H1 (cell line): ENCODE measurements around the gene PARS2. TPM values are rescaled to one million over a fixed set of nuclear protein-coding genes. Genes with fewer than 3 reads are reported as not detected.

Source experiments
- CTCF ChIA-PET: fragments of 300-600 bp; sonication (Branson Sonifier 250); formaldehyde crosslinking; loops from one replicate; lab custom pipeline; 2021; ENCODE audit not compliant: partially characterized antibody; lab: Charles Lee
- POLR2A ChIA-PET: fragments of 300-600 bp; sonication (Branson Sonifier 250); formaldehyde crosslinking; loops from one replicate; lab custom pipeline; 2021; ENCODE audit warnings: inconsistent platforms; ENCODE audit not compliant: partially characterized antibody; lab: Charles Lee
- DNase-seq, 2 experiments: peaks; one replicate each; pipeline versions ENCODE4 v3.0.0 to v3.0.0-alpha.2; 2010 to 2022; ENCODE audit warnings: low spot score in 2 of 2, low read depth in 1 of 2, mixed read lengths in 1 of 2
- FAIRE-seq: peaks from 2 replicates; lab custom pipeline; 2011; peaks lifted over from hg19 to GRCh38; lab: Jason Lieb, UNC
- H2AFZ ChIP-seq: 2 replicates; pipeline ENCODE4 v1.8.1; 2012; ENCODE audit warnings: low read length, inconsistent platforms
- H2AK5ac ChIP-seq: 2 replicates; pipeline ENCODE4 v1.6.1; 2013; ENCODE audit warnings: low read depth, low read length
- H2BK120ac ChIP-seq: replicated peaks from 2 replicates; pipeline ENCODE3; 2013; ENCODE audit warnings: low read depth, low read length, inconsistent platforms
- H2BK12ac ChIP-seq: 2 replicates; pipeline ENCODE4 v1.6.1; 2013; ENCODE audit warnings: low read depth, low read length
- H2BK15ac ChIP-seq: 2 replicates; pipeline ENCODE4 v1.6.1; 2013; ENCODE audit warnings: low read length
- H2BK20ac ChIP-seq: 2 replicates; pipeline ENCODE4 v1.6.1; 2013; ENCODE audit warnings: low read length
- H2BK5ac ChIP-seq: 2 replicates; pipeline ENCODE4 v1.6.1; 2013; ENCODE audit warnings: low read depth, low read length
- H3K14ac ChIP-seq: 2 replicates; pipeline ENCODE4 v1.6.1; 2013; ENCODE audit warnings: inconsistent platforms; ENCODE audit not compliant: insufficient read length
- H3K18ac ChIP-seq: 2 replicates; pipeline ENCODE4 v1.6.1; 2013; ENCODE audit warnings: low read length; ENCODE audit errors: extremely low read depth
- H3K23ac ChIP-seq: 2 replicates; pipeline ENCODE4 v1.6.1; 2013; ENCODE audit warnings: inconsistent platforms; ENCODE audit not compliant: insufficient read length
- H3K23me2 ChIP-seq: 2 replicates; pipeline ENCODE4 v1.6.1; 2013; ENCODE audit warnings: low read depth, low read length
- H3K27ac ChIP-seq: 2 replicates; pipeline ENCODE4 v1.6.1; 2011; ENCODE audit warnings: low read depth, low read length, inconsistent platforms
- H3K27me3 ChIP-seq, 4 experiments: replicated peaks in 1 of 4; 1 replicate in 1 of 4; 2 replicates in 3 of 4; pipeline versions ENCODE4 v1.6.1 to v1.8.1; 2011 to 2013; ENCODE audit warnings: low read length in 3 of 4, mild to moderate bottlenecking in 3 of 4, inconsistent platforms in 2 of 4, mixed read lengths in 2 of 4, moderate library complexity in 1 of 4; ENCODE audit not compliant: control insufficient read depth in 3 of 4, insufficient read depth in 3 of 4; ENCODE audit errors: extremely low read depth in 1 of 4
- H3K36me3 ChIP-seq, 4 experiments: 2 replicates each; pipeline versions ENCODE4 v1.6.1 to v1.8.1; 2011 to 2013; ENCODE audit warnings: mild to moderate bottlenecking in 4 of 4, low read length in 3 of 4, moderate library complexity in 2 of 4, control low read depth in 1 of 4, inconsistent platforms in 1 of 4; ENCODE audit not compliant: insufficient read depth in 4 of 4, control insufficient read depth in 2 of 4
- H3K4ac ChIP-seq: replicated peaks from 2 replicates; pipeline ENCODE3; 2013; ENCODE audit warnings: low read length, low read depth, mixed read lengths, inconsistent platforms; ENCODE audit not compliant: insufficient read length
- H3K4me1 ChIP-seq, 4 experiments: replicated peaks in 1 of 4; 1 replicate in 1 of 4; 2 replicates in 3 of 4; pipeline versions ENCODE4 v1.6.1 to v1.8.1; 2011 to 2013; ENCODE audit warnings: low read length in 3 of 4, inconsistent platforms in 2 of 4, mixed read lengths in 1 of 4; ENCODE audit not compliant: insufficient read depth in 4 of 4, control insufficient read depth in 3 of 4
- H3K4me2 ChIP-seq, 2 experiments: 2 replicates each; pipeline versions ENCODE4 v1.6.1 to v1.8.1; 2011 to 2013; ENCODE audit warnings: low read depth in 2 of 2, low read length in 2 of 2, control low read depth in 1 of 2, inconsistent platforms in 1 of 2, mild to moderate bottlenecking in 1 of 2; ENCODE audit not compliant: insufficient read depth in 1 of 2
- H3K4me3 ChIP-seq, 4 experiments: fragments of 200-600, 300-600 bp in 1 of 4; sonication (generic), shearing (Covaris generic), sonication (Bioruptor Twin) in 1 of 4; 2 replicates each; pipeline versions ENCODE4 v1.5.1 to v1.8.1; 2011 to 2016; ENCODE audit warnings: low read length in 4 of 4, low read depth in 3 of 4, control low read depth in 2 of 4, inconsistent platforms in 2 of 4, mild to moderate bottlenecking in 2 of 4, mixed read lengths in 1 of 4, moderate library complexity in 1 of 4; ENCODE audit not compliant: insufficient read depth in 2 of 4; ENCODE audit errors: extremely low read depth in 1 of 4
- H3K56ac ChIP-seq: replicated peaks from 2 replicates; pipeline ENCODE3; 2013; ENCODE audit warnings: low read depth, mild to moderate bottlenecking, mixed read lengths, low read length, inconsistent platforms; ENCODE audit not compliant: insufficient read length
- H3K79me1 ChIP-seq: 2 replicates; pipeline ENCODE4 v1.6.1; 2013; ENCODE audit warnings: low read depth, low read length, control low read depth
- H3K79me2 ChIP-seq, 2 experiments: 2 replicates each; pipeline versions ENCODE4 v1.6.1 to v1.8.1; 2012 to 2013; ENCODE audit warnings: low read length in 2 of 2, mild to moderate bottlenecking in 2 of 2, inconsistent platforms in 1 of 2; ENCODE audit not compliant: insufficient read depth in 2 of 2, control insufficient read depth in 1 of 2
- H3K9ac ChIP-seq, 4 experiments: replicated peaks in 1 of 4; 1 replicate in 1 of 4; 2 replicates in 3 of 4; pipeline versions ENCODE4 v1.6.1 to v1.8.1; 2011 to 2013; ENCODE audit warnings: low read depth in 3 of 4, low read length in 3 of 4, control low read depth in 2 of 4, mild to moderate bottlenecking in 2 of 4, moderate library complexity in 2 of 4, inconsistent platforms in 1 of 4; ENCODE audit errors: extremely low read depth in 1 of 4
- H3K9me3 ChIP-seq, 2 experiments: 2 replicates each; pipeline versions ENCODE4 v1.6.1 to v1.8.1; 2012 to 2013; ENCODE audit warnings: mild to moderate bottlenecking in 2 of 2, moderate library complexity in 2 of 2, control low read depth in 1 of 2, inconsistent platforms in 1 of 2, low read depth in 1 of 2, low read length in 1 of 2, mixed read lengths in 1 of 2; ENCODE audit not compliant: insufficient read depth in 2 of 2
- H4K20me1 ChIP-seq, 2 experiments: replicated peaks in 1 of 2; 2 replicates each; pipeline versions ENCODE3 to v1.8.1; 2011 to 2013; ENCODE audit warnings: inconsistent platforms in 2 of 2, low read length in 2 of 2, mild to moderate bottlenecking in 1 of 2; ENCODE audit not compliant: insufficient read depth in 2 of 2, control insufficient read depth in 1 of 2
- H4K5ac ChIP-seq: 2 replicates; pipeline ENCODE4 v1.6.1; 2013; ENCODE audit warnings: low read length, low read depth, mixed read lengths, inconsistent platforms; ENCODE audit not compliant: insufficient read length
- H4K8ac ChIP-seq: 2 replicates; pipeline ENCODE4 v1.8.0; 2013; ENCODE audit warnings: mild to moderate bottlenecking, moderate library complexity, low read length, inconsistent platforms; ENCODE audit not compliant: insufficient read depth; ENCODE audit errors: extremely low read depth
- H4K91ac ChIP-seq: replicated peaks from 2 replicates; pipeline ENCODE3; 2013; ENCODE audit warnings: low read length, mixed read lengths, inconsistent platforms; ENCODE audit not compliant: insufficient read length
- CHD1 ChIP-seq: IDR thresholded peaks from 2 replicates; pipeline ENCODE4 v1.6.1; 2012; ENCODE audit warnings: low read depth, low read length, improper control_type of control experiment
- EGR1 ChIP-seq: IDR thresholded peaks from 2 replicates; pipeline ENCODE4 v1.6.1; 2011; ENCODE audit warnings: low read depth, low read length, borderline replicate concordance
- EP300 ChIP-seq, 2 experiments: IDR thresholded peaks; 1 replicate in 1 of 2; 2 replicates in 1 of 2; pipeline ENCODE4 v1.6.1; 2011 to 2012; ENCODE audit warnings: low read depth in 2 of 2, low read length in 2 of 2, mild to moderate bottlenecking in 2 of 2, borderline replicate concordance in 1 of 2, inconsistent platforms in 1 of 2, moderate library complexity in 1 of 2
- GABPA ChIP-seq: IDR thresholded peaks from 2 replicates; pipeline ENCODE4 v1.6.1; 2011; ENCODE audit warnings: mild to moderate bottlenecking, low read length, moderate library complexity, borderline replicate concordance; ENCODE audit not compliant: insufficient read depth
- KDM1A ChIP-seq: fragments of 200-600, 300-600 bp; sonication (generic); IDR thresholded peaks from 2 replicates; pipeline ENCODE4 v1.7.1; 2016; ENCODE audit warnings: mild to moderate bottlenecking, low read length, borderline replicate concordance
- KDM4A ChIP-seq: IDR thresholded peaks from one replicate; pipeline ENCODE4 v1.7.1; 2012; ENCODE audit warnings: low read depth, mild to moderate bottlenecking, moderate library complexity, low read length, inconsistent platforms; ENCODE audit not compliant: severe bottlenecking
- RAD21 ChIP-seq, 2 experiments: IDR thresholded peaks in 1 of 2; conservative IDR thresholded peaks in 1 of 2; 2 replicates each; pipeline ENCODE4 v1.6.1; 2011; ENCODE audit warnings: low read depth in 2 of 2, low read length in 2 of 2, improper control_type of control experiment in 1 of 2, inconsistent platforms in 1 of 2, mild to moderate bottlenecking in 1 of 2, moderate library complexity in 1 of 2
- SAP30 ChIP-seq: fragments of 300-600 bp; sonication (generic); IDR thresholded peaks from 2 replicates; pipeline ENCODE4 v1.7.1; 2012; ENCODE audit warnings: low read length, moderate library complexity, mild to moderate bottlenecking, inconsistent platforms; ENCODE audit not compliant: insufficient read depth, insufficient replicate concordance
- SP1 ChIP-seq: IDR thresholded peaks from 2 replicates; pipeline ENCODE4 v1.6.1; 2011; ENCODE audit warnings: low read depth, low read length
- WGBS, 2 experiments: shearing (Covaris generic) in 1 of 2; methylation state at CpG; one replicate each; pipeline versions ENCODE4 v1.1.6 to v1.1.7; 2013 to 2015; ENCODE audit warnings: low lambda C conversion rate in 2 of 2, mixed read lengths in 2 of 2, inconsistent platforms in 1 of 2, low coverage in 1 of 2, missing lambda C conversion rate in 1 of 2; ENCODE audit not compliant: insufficient replicate concordance in 2 of 2, insufficient coverage in 1 of 2, insufficient read length in 1 of 2; ENCODE audit errors: extremely low coverage in 1 of 2, missing lambda C conversion rate in 1 of 2; 5-methylcytosine and 5-hydroxymethylcytosine counted together
- polyA plus RNA-seq, 7 experiments: library from polyadenylated mRNA; depleted of rRNA in 3 of 7; stranded (reverse) in 5 of 7; unstranded in 2 of 7; fragments of >200 nt in 5 of 7; fragments of 200-250 nt in 2 of 7; gene quantifications; 1 replicate in 5 of 7; 2 replicates in 1 of 7; 4 replicates in 1 of 7; pipeline versions ENCODE4 v1.2.1 to v1.2.3, GENCODE V29; 2011 to 2013; ENCODE audit warnings: missing spikeins in 2 of 7, mixed read lengths in 2 of 7
- total RNA-seq: library from RNA; stranded (reverse); fragmentation: NEBNext Ultra II Directional; extraction: Animal tissue kit (Norgen Biotek cat#: 25700); gene quantifications from 2 replicates; pipeline ENCODE4 v1.2.1, GENCODE V29; 2021
- TF ChIP-seq, protein P1 (sequence below): IDR thresholded peaks from 2 replicates; pipeline ENCODE4 v1.6.1; 2011; ENCODE audit warnings: low read depth, mild to moderate bottlenecking, low read length; ENCODE audit not compliant: insufficient read depth

The PARS2 gene
- total and polyA plus RNA-seq, 2 of the 8 experiments (the other 6 are each of a cell fraction or from before 2014, with no cell fraction given), result 8.9 to 10.0 TPM

DNA sequence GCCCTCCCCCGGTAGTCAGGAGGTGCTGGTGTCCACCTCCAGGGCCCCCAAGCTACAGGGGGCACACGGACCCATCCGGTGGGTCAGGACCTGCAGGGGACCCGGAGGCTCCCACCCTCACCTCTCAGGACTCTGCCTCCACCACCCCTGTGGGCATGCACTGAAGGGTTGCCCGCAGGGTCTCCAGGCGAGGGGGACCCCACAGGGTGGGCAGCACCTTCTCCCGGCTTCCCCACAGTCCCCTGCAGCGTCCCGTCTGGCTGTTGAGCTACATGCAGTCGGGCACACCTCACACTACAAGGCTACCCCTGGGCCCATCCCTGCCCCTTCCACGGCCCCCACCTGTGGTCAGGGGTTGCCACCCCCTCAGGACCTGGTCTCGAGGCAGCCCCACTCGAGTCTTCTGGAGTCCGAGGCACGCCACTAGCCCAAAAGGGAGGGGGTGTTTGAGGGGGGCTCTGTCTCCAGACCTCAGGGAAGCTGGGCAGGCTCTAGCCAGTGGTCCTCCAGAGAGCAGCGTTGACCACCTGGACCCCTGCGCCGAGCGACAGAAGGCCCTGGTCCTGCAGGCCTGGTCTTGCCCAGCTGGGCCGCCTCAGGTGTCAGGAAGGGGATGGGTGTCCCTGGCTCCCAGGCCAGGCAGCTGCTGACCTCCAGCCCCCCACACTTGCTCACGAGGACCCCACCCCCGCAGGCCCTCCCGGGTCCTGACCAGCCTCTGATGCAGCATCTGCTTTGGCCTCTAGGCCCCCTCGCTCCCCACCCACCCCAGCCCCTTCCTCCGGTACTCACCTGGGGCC, 9.6 kb downstream of the PARS2 start:
- no peak overlapping the region for H3K4me2 ChIP-seq
- H3K56ac ChIP-seq, result no peak overlapping the region
- DNase-seq (no peak), FAIRE-seq (no peak)
- no peak overlapping the region for H2AK5ac ChIP-seq
- no peak overlapping the region for H3K4ac ChIP-seq
- H2AFZ ChIP-seq, result no peak overlapping the region
- H2BK20ac ChIP-seq, result no peak overlapping the region
- H3K4me3 ChIP-seq, result no peak overlapping the region
- CTCF ChIA-PET, result interaction anchor here (1.4 kb wide), 1 partner anchor 12 kb away, joined by 5 read pairs; no protein-coding TSS in a partner anchor
- no peak overlapping the region for H2BK120ac ChIP-seq
- H4K20me1 ChIP-seq, result no peaks in the 10 kb centered on the region
- H4K91ac ChIP-seq, result no peak overlapping the region
- H3K36me3 ChIP-seq, result peaks cover 4 to 15% (median 7%) of the 10 kb centered on the region in 4 experiments; a peak in 6 of 8 replicates
- no peak overlapping the region for H2BK5ac ChIP-seq
- peaks cover 0 to 5% (median 2%) of the 10 kb centered on the region in 4 experiments; a peak in 4 of 7 replicates for H3K4me1 ChIP-seq
- no peaks in the 10 kb centered on the region for H3K79me1 ChIP-seq
- H3K9ac ChIP-seq, result no peak overlapping the region
- no peaks in the 10 kb centered on the region for H3K27me3 ChIP-seq
- H3K27ac ChIP-seq, result no peak overlapping the region
- no peak overlapping the region for H3K23ac ChIP-seq
- WGBS, 2 experiments, result 96% methylated on average over 13 of the region's 25 CpGs; no CpG with 5 or more reads in 1 of the 2 experiments
- no peak overlapping the region for H2BK12ac ChIP-seq
- no peak overlapping the region for H3K14ac ChIP-seq
- H3K23me2 ChIP-seq, result no peaks in the 10 kb centered on the region
- no peak overlapping the region for H3K18ac ChIP-seq
- no peaks in the 10 kb centered on the region for H3K79me2 ChIP-seq
- H4K8ac ChIP-seq, result no peak overlapping the region
- POLR2A ChIA-PET, result interaction anchor here (0.9 to 2.1 kb wide), 3 partner anchors 9 to 207 kb away, joined by 3 to 7 read pairs (median 4); partner anchors contain the start of genes ACOT11 and PARS2
- no peaks in the 10 kb centered on the region for H3K9me3 ChIP-seq
- no peak overlapping the region for H4K5ac ChIP-seq
- no peak overlapping the region for H2BK15ac ChIP-seq
- no peak for TF ChIP-seq KDM4A
- TF ChIP-seq RAD21 (IDR thresholded peaks at IDR 0.05 in 1 of 2, conservative IDR thresholded peaks at IDR 0.05 in 1 of 2; ENCODE audit: low read depth in 2 of 2, low read length in 2 of 2), result no peak
- no peak for TF ChIP-seq EP300 (IDR thresholded peaks at IDR 0.05; ENCODE audit: borderline replicate concordance in 1 of 2, low read depth in 2 of 2, low read length in 2 of 2)
- TF ChIP-seq GABPA, result no peak
- no peak for TF ChIP-seq SAP30
- no peak for TF ChIP-seq KDM1A
- TF ChIP-seq, protein P1, sequence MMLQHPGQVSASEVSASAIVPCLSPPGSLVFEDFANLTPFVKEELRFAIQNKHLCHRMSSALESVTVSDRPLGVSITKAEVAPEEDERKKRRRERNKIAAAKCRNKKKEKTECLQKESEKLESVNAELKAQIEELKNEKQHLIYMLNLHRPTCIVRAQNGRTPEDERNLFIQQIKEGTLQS, result no peak
- no peak for TF ChIP-seq EGR1
- no peak for TF ChIP-seq CHD1
- TF ChIP-seq SP1, result no peak
